Ishikawa (cell line): Measurements from ENCODE around the gene CHCHD6.

Experiments used
- CEBPB ChIP-seq: IDR thresholded peaks from 2 replicates; pipeline ENCODE4 v1.6.1; 2012
- CREB1 ChIP-seq: IDR thresholded peaks from 2 replicates; pipeline ENCODE4 v1.6.1; 2012; ENCODE audit warnings: low read depth
- EGR1 ChIP-seq: IDR thresholded peaks from 2 replicates; pipeline ENCODE4 v1.6.1; 2012
- EP300 ChIP-seq: IDR thresholded peaks from 2 replicates; pipeline ENCODE4 v1.6.1; 2012; ENCODE audit warnings: borderline replicate concordance
- FOXM1 ChIP-seq: IDR thresholded peaks from 2 replicates; pipeline ENCODE4 v1.6.1; 2012; ENCODE audit warnings: low read depth, borderline replicate concordance
- NFIC ChIP-seq: IDR thresholded peaks from 2 replicates; pipeline ENCODE4 v1.6.1; 2012
- RAD21 ChIP-seq: IDR thresholded peaks from 2 replicates; pipeline ENCODE4 v1.6.1; 2012; ENCODE audit warnings: low read depth
- TAF1 ChIP-seq: IDR thresholded peaks from 2 replicates; pipeline ENCODE4 v1.6.1; 2012; ENCODE audit warnings: low read depth, mild to moderate bottlenecking
- TCF12 ChIP-seq: IDR thresholded peaks from 2 replicates; pipeline ENCODE4 v1.6.1; 2012; ENCODE audit warnings: low read depth
- TEAD4 ChIP-seq: IDR thresholded peaks from 2 replicates; pipeline ENCODE4 v1.6.1; 2012
- YY1 ChIP-seq: IDR thresholded peaks from 2 replicates; pipeline ENCODE4 v1.6.1; 2012; ENCODE audit warnings: low read depth
- ZBTB7A ChIP-seq: IDR thresholded peaks from 2 replicates; pipeline ENCODE4 v1.6.1; 2012; ENCODE audit warnings: low read depth
- TF ChIP-seq, protein P1 (sequence below): IDR thresholded peaks from 2 replicates; pipeline ENCODE4 v1.6.1; 2012; ENCODE audit warnings: low read depth, mild to moderate bottlenecking
- TF ChIP-seq, protein P2 (sequence below): IDR thresholded peaks from 2 replicates; pipeline ENCODE4 v1.6.1; 2012
- TF ChIP-seq, protein P3 (sequence below): IDR thresholded peaks from 2 replicates; pipeline ENCODE4 v1.6.1; 2012

The CHCHD6 gene

DNA sequence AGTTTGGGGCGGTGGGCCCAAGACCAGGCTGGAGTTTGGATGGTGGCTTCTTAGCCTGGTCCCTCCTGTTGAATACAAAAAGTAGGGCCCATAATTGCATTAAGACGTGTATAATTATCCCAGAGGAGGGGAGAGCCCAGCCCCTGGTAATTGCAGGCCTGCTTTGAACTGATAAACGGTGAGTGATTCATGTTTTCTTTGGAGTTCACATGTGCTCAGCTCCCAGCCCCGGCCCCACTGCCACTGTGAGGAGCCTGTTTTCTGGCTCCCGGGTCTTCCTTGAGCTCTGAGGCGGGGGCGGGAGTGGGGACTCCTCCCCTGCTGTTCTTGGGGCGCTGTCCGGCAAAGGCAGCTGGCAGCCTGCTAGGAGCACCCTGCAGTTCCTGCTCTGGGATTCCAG, 282.0 kb downstream of the CHCHD6 start:
- TF ChIP-seq, protein P1, sequence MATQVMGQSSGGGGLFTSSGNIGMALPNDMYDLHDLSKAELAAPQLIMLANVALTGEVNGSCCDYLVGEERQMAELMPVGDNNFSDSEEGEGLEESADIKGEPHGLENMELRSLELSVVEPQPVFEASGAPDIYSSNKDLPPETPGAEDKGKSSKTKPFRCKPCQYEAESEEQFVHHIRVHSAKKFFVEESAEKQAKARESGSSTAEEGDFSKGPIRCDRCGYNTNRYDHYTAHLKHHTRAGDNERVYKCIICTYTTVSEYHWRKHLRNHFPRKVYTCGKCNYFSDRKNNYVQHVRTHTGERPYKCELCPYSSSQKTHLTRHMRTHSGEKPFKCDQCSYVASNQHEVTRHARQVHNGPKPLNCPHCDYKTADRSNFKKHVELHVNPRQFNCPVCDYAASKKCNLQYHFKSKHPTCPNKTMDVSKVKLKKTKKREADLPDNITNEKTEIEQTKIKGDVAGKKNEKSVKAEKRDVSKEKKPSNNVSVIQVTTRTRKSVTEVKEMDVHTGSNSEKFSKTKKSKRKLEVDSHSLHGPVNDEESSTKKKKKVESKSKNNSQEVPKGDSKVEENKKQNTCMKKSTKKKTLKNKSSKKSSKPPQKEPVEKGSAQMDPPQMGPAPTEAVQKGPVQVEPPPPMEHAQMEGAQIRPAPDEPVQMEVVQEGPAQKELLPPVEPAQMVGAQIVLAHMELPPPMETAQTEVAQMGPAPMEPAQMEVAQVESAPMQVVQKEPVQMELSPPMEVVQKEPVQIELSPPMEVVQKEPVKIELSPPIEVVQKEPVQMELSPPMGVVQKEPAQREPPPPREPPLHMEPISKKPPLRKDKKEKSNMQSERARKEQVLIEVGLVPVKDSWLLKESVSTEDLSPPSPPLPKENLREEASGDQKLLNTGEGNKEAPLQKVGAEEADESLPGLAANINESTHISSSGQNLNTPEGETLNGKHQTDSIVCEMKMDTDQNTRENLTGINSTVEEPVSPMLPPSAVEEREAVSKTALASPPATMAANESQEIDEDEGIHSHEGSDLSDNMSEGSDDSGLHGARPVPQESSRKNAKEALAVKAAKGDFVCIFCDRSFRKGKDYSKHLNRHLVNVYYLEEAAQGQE: 0 out of 2 replicates have a peak, but pooled peaks have one; percentile 9
- no peak for TF ChIP-seq ZBTB7A

DNA sequence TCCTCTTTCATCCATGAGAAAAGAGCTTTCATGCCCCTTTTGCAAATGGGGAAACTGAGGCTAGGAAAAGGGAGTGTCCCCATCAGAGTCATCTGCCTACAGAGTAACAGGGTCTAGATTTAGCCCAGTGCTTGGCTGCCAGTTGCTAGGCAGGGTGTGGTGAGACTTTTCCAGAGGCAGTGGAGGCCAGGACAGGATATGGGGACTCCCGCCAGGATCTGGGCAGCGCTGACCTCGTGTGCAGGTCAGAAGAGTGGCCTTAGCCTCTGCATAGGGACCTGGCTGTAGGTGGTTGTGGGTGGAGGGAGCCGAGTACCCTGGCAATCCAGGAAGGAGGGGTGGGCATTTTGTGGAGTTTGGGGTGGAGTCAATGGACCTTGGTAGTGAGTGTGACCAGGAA, 283.1 kb downstream of the CHCHD6 start:
- TF ChIP-seq ZBTB7A (no peak), FOXM1 (no peak), EP300 (no peak), CEBPB (no peak), YY1 (no peak), TEAD4 (no peak), NFIC (no peak), TAF1 (no peak), EGR1 (no peak), CREB1 (no peak), RAD21 (no peak), TCF12 (no peak)
- TF ChIP-seq, protein P2, sequence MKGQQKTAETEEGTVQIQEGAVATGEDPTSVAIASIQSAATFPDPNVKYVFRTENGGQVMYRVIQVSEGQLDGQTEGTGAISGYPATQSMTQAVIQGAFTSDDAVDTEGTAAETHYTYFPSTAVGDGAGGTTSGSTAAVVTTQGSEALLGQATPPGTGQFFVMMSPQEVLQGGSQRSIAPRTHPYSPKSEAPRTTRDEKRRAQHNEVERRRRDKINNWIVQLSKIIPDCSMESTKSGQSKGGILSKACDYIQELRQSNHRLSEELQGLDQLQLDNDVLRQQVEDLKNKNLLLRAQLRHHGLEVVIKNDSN: no peak
- TF ChIP-seq, protein P3, sequence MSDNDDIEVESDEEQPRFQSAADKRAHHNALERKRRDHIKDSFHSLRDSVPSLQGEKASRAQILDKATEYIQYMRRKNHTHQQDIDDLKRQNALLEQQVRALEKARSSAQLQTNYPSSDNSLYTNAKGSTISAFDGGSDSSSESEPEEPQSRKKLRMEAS: no peak
- TF ChIP-seq, protein P1: no peak

DNA sequence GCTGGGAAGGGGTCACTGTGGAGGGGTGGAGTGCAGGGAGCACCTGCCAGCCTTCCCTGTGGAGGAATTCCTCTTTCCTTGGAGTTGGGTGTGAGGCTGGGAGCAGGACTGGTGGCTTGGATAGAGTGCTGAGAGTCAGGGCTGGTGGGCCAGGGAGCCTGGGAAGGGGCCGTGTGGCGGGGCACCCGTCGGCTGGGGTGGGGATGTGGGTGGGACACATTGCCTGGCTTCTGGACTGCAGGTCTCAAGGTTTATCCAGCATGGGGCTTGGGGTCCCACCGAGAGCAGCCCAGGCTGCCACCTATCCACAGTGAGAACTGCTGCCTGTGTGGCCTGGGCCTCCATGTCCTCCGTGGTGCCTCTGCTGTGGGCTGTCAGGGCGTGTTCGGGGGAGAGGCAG, 283.6 kb downstream of the CHCHD6 start:
- TF ChIP-seq FOXM1 (no peak), EP300 (no peak), TCF12 (no peak), TAF1 (no peak), YY1 (no peak), CEBPB (no peak), NFIC (no peak)
- TF ChIP-seq, protein P1: no peak

DNA sequence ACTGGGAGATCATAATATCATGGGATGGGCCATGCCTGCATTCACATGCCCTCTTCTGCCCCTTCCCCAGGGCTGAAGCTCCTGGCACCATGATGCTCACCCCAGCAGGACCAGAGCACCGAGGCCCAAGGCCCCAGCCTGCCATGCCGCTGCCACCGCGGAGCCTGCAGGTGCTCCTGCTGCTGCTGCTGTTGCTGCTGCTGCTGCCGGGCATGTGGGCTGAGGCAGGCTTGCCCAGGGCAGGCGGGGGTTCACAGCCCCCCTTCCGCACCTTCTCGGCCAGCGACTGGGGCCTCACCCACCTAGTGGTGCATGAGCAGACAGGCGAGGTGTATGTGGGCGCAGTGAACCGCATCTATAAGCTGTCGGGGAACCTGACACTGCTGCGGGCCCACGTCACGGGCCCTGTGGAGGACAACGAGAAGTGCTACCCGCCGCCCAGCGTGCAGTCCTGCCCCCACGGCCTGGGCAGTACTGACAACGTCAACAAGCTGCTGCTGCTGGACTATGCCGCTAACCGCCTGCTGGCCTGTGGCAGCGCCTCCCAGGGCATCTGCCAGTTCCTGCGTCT, 284.5 kb downstream of the CHCHD6 start:
- TF ChIP-seq, protein P1: no peak
- TF ChIP-seq CEBPB (no peak), TAF1 (no peak), TCF12 (no peak), TEAD4 (no peak), NFIC (no peak), CREB1 (no peak), FOXM1 (no peak), YY1 (no peak), RAD21 (no peak)
- TF ChIP-seq, protein P3: no peak
- TF ChIP-seq, protein P2: no peak
